Sigmoid colon (tissue), 7 donors: ENCODE data around the gene ALKBH5. TPM values are rescaled to one million over a fixed set of nuclear protein-coding genes. Genes with fewer than 3 reads are reported as not detected.

ENCODE experiments used
- DNase-seq: peaks from one replicate; pipeline ENCODE4 v3.0.0-alpha.2; 2019
- H3K27ac ChIP-seq, 4 donors: fragments of 200-600 bp; sonication (generic); one replicate each; pipeline ENCODE4 v1.5.1; 2016 to 2019; ENCODE audit warnings: mild to moderate bottlenecking in 1 of 4
- H3K27me3 ChIP-seq, 3 donors: fragments of 200-600 bp; sonication (generic); one replicate each; pipeline ENCODE4 v1.5.1; 2019; ENCODE audit warnings: mild to moderate bottlenecking in 1 of 3
- H3K36me3 ChIP-seq, 4 donors: fragments of 200-600 bp; sonication (generic); one replicate each; pipeline ENCODE4 v1.5.1; 2016 to 2019
- H3K4me1 ChIP-seq, 4 donors: fragments of 200-600 bp; sonication (generic); one replicate each; pipeline ENCODE4 v1.5.1; 2017 to 2019
- H3K4me3 ChIP-seq, 4 donors: fragments of 200-600 bp; sonication (generic); one replicate each; pipeline ENCODE4 v1.5.1; 2017 to 2019; ENCODE audit warnings: mild to moderate bottlenecking in 2 of 4, moderate library complexity in 1 of 4
- H3K9me3 ChIP-seq, 4 donors: fragments of 200-600 bp in 3 of 4; sonication (generic) in 3 of 4; one replicate each; pipeline versions ENCODE4 v1.5.1 to v1.6.1; 2013 to 2019
- EP300 ChIP-seq, 4 donors: sonication (generic); formaldehyde crosslinking; IDR thresholded peaks; one replicate each; pipeline ENCODE4 v1.6.1; 2017; ENCODE audit warnings: antibody characterized with exemption in 4 of 4
- POLR2A ChIP-seq, 2 donors: fragments of 450-650 bp; IDR thresholded peaks; one replicate each; pipeline ENCODE4 v1.6.1; 2016; ENCODE audit warnings: antibody characterized with exemption in 2 of 2, mild to moderate bottlenecking in 2 of 2, moderate library complexity in 2 of 2
- POLR2AphosphoS5 ChIP-seq, 4 donors: sonication (generic); formaldehyde crosslinking; IDR thresholded peaks; one replicate each; pipeline ENCODE4 v1.6.1; 2017; ENCODE audit warnings: antibody characterized with exemption in 4 of 4
- WGBS, 2 donors: extraction: QIAGEN DNeasy Blood & Tissue Kit; methylation state at CpG; one replicate each; pipeline ENCODE4 v1.1.7; 2013; 5-methylcytosine and 5-hydroxymethylcytosine counted together
- intact Hi-C: fragments of 100-400 bp; cut with DNase I; formaldehyde crosslinking; loops from one replicate; pipeline ENCODE4 v1.15.1; 2023
- polyA plus RNA-seq, 3 donors: library from polyadenylated mRNA; stranded (reverse); fragments of 200-250 nt; gene quantifications; one replicate each; pipeline ENCODE4 v1.2.3, GENCODE V29; 2013
- total RNA-seq, 4 donors: library from RNA; depleted of rRNA; stranded (reverse); fragments of >200 nt; gene quantifications; one replicate each; pipeline ENCODE4 v1.1.0, GENCODE V29; 2016
- TF ChIP-seq, protein P1 (sequence below), 4 experiments: fragments of 450-650 bp in 3 of 4; fragments of 200-600 bp in 1 of 4; IDR thresholded peaks; one replicate each; pipeline ENCODE4 v1.5.1; 2016 to 2019; ENCODE audit warnings: antibody characterized with exemption in 4 of 4, mild to moderate bottlenecking in 3 of 4, moderate library complexity in 2 of 4
- donor health status: healthy with polysubstance abuse.
- donor health status: Bipolar disorder and iron deficiency.
- donor health status: healthy.

The ALKBH5 gene
- total and polyA plus RNA-seq, 7 donors, result 36.6 to 109 (median 100) TPM

DNA sequence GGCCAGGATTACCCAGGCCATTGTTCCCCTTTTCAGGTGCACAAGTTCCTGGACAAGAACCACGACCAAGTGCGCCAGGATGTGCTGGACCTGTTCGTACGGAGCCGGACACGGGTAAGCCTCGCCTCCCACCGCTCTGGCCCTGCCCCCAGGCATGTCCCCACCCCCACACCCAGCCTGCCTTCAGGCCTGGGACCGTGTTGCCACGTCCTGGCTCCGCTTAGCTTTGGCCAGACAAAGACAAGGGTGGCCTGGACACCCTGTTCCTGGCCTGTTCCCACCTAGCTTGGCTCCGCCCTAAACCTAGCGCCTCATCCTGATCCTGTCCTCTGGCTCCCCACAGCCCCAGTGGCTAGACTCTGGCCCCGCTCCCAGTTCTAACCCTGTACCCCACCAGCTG is 44.1 kb upstream of the ALKBH5 start:
- Histone ChIP-seq H3K36me3 (no peaks in the 10 kb centered on the region), H3K4me1 (peaks cover 0 to 7% (median 2%) of the 10 kb centered on the region in 4 donors), H3K27ac (no peak overlapping the region), H3K4me3 (no peak overlapping the region), H3K27me3 (peaks cover 0 to 21% (median 0%) of the 10 kb centered on the region in 3 donors), H3K9me3 (no peaks in the 10 kb centered on the region)
- DNase-seq, result no peak
- WGBS, 2 donors, result 83 to 87% methylated on average over 14 of the region's 14 CpGs
- no peak for TF ChIP-seq POLR2A (IDR thresholded peaks at IDR 0.05)
- intact Hi-C loops, result no loop called here

DNA sequence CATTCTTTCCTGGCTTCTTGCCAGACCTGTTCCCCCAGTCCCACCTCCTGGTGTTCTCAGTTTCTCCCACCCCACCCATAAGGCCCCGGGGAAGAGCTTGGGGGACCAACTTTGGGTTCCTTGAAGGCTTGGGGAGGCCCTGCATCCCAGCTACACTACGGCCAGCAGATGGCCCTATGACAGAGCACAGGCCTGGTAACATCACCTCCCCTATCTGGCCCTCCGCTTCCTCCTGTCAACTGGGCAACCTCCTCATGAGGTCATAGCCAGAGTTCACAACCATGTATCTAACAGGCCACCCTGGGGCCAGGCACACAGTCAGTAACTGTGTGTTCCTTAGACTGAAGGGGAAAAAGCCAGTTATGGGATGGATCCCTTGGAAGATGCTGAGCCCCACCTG is 43.7 kb upstream of the ALKBH5 start:
- no peaks in the 10 kb centered on the region for H3K9me3 ChIP-seq
- no peak for DNase-seq
- no peak overlapping the region for H3K27ac ChIP-seq
- peaks cover 0 to 21% (median 0%) of the 10 kb centered on the region in 3 donors for H3K27me3 ChIP-seq
- H3K36me3 ChIP-seq, result no peaks in the 10 kb centered on the region
- WGBS, 2 donors, result 51 to 73% methylated on average over 3 of the region's 3 CpGs
- TF ChIP-seq POLR2AphosphoS5 (IDR thresholded peaks at IDR 0.05), result no peak
- TF ChIP-seq POLR2A (IDR thresholded peaks at IDR 0.05), result no peak
- TF ChIP-seq, protein P1, sequence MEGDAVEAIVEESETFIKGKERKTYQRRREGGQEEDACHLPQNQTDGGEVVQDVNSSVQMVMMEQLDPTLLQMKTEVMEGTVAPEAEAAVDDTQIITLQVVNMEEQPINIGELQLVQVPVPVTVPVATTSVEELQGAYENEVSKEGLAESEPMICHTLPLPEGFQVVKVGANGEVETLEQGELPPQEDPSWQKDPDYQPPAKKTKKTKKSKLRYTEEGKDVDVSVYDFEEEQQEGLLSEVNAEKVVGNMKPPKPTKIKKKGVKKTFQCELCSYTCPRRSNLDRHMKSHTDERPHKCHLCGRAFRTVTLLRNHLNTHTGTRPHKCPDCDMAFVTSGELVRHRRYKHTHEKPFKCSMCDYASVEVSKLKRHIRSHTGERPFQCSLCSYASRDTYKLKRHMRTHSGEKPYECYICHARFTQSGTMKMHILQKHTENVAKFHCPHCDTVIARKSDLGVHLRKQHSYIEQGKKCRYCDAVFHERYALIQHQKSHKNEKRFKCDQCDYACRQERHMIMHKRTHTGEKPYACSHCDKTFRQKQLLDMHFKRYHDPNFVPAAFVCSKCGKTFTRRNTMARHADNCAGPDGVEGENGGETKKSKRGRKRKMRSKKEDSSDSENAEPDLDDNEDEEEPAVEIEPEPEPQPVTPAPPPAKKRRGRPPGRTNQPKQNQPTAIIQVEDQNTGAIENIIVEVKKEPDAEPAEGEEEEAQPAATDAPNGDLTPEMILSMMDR (IDR thresholded peaks at IDR 0.05), result no peak
- TF ChIP-seq EP300 (IDR thresholded peaks at IDR 0.05), result no peak
- peaks cover 0 to 7% (median 2%) of the 10 kb centered on the region in 4 donors for H3K4me1 ChIP-seq
- intact Hi-C loops, result loop anchor here (2.0 to 5.0 kb wide), 2 partner anchors 47 to 77 kb away; no protein-coding TSS in a partner anchor
- no peak overlapping the region for H3K4me3 ChIP-seq

DNA sequence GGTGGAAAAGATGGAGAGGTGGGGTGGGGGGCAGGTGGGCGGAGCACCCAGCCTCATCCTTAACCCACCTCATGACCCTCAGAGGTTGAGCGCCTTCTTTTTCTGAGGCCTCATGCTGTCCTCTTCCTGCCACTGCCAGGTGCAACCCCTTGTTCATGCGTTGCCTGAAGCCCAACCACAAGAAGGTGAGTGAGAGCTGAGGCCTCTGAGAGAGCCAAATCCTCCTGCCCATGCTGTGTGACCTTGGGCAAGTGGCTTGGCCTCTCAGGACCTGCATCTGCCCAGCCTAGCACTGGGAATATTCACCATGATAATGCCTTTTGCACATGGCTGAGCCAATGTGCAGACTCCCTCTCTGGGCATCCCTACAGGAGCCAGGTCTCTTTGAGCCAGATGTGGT is 43.0 kb upstream of the ALKBH5 start:
- peaks cover 0 to 7% (median 2%) of the 10 kb centered on the region in 4 donors for H3K4me1 ChIP-seq
- no peak for DNase-seq
- no peak overlapping the region for H3K27ac ChIP-seq
- no peak overlapping the region for H3K4me3 ChIP-seq
- H3K9me3 ChIP-seq, result no peaks in the 10 kb centered on the region
- H3K36me3 ChIP-seq, result no peaks in the 10 kb centered on the region
- peaks cover 0 to 21% (median 0%) of the 10 kb centered on the region in 3 donors for H3K27me3 ChIP-seq
- TF ChIP-seq POLR2AphosphoS5 (IDR thresholded peaks at IDR 0.05) (no peak), POLR2A (IDR thresholded peaks at IDR 0.05) (no peak), EP300 (IDR thresholded peaks at IDR 0.05) (no peak)
- TF ChIP-seq, protein P1 (IDR thresholded peaks at IDR 0.05), result no peak
- WGBS, 2 donors, result 83 to 84% methylated on average over 3 of the region's 3 CpGs
- intact Hi-C loops, result loop anchor here (2.0 to 5.0 kb wide), 2 partner anchors 46 to 77 kb away; no protein-coding TSS in a partner anchor

DNA sequence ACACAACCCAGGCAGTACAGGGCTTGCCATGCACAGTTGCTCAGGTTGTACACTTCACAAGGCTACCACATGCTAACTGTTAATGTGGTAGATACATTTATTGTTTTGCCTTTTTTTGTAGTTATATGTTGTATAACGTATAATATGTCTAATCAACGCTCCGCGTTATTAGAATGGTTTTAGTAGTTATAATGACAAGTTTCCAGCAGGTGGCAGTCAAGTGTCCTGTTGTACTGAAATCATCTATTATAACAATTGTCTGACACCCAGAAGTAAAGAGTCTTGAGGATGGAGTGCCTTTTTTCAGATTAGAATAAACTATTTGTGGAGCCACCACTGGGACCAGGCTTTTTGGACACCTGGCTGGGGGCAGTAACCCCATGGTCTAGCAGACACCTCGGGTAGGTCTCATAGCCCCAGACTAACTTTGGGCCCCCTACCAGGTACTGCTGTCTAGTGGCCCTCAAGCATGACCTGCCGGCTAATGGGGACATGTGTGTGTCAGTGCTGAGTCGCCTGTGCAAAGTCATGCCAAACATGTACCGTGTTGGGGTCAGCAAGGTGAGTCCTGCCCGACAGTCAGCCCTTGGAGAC is 42.3 kb upstream of the ALKBH5 start:
- WGBS, 2 donors, result 21 to 37% methylated on average over 9 of the region's 9 CpGs
- Histone ChIP-seq H3K27me3 (peaks cover 0 to 21% (median 0%) of the 10 kb centered on the region in 3 donors), H3K4me1 (peaks cover 0 to 7% (median 2%) of the 10 kb centered on the region in 4 donors), H3K4me3 (no peak overlapping the region), H3K9me3 (no peaks in the 10 kb centered on the region), H3K36me3 (no peaks in the 10 kb centered on the region), H3K27ac (no peak overlapping the region)
- TF ChIP-seq, protein P1 (IDR thresholded peaks at IDR 0.05), result peak; percentile 23 to 55 (median 42)
- no peak for TF ChIP-seq POLR2A (IDR thresholded peaks at IDR 0.05)
- TF ChIP-seq EP300 (IDR thresholded peaks at IDR 0.05), result no peak
- intact Hi-C loops, result loop anchor here (2.0 to 5.0 kb wide), 2 partner anchors 45 to 76 kb away; no protein-coding TSS in a partner anchor
- DNase-seq, result no peak

DNA sequence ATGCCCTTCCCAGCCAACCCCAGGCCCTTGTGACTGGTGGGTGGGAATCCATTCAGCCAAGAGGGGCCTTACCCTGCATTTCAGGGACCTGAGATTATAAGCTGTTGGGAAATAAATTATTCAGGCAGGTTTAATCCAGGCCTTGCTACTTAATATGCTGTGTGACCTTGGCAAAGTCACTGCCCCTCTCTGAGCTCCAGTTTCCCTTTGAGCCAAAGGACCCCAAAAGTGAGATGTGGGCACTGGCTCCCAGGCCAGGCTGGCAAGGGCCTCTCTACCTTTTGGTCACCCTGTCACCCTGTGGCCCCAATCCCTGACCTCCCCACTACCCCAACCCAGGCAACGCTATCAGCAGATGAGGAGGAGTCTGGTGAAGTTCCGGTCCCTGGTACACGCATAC is 41.2 kb upstream of the ALKBH5 start:
- Histone ChIP-seq H3K9me3 (no peaks in the 10 kb centered on the region), H3K36me3 (no peaks in the 10 kb centered on the region), H3K4me1 (peaks cover 0 to 7% (median 2%) of the 10 kb centered on the region in 4 donors), H3K4me3 (no peak overlapping the region), H3K27ac (no peak overlapping the region), H3K27me3 (peaks cover 0 to 21% (median 0%) of the 10 kb centered on the region in 3 donors)
- intact Hi-C loops, result loop anchor here (5.0 kb wide), 1 partner anchor 75 kb away; no protein-coding TSS in a partner anchor
- no peak for TF ChIP-seq POLR2A (IDR thresholded peaks at IDR 0.05)
- no peak for TF ChIP-seq EP300 (IDR thresholded peaks at IDR 0.05)
- TF ChIP-seq, protein P1 (IDR thresholded peaks at IDR 0.05), result no peak
- TF ChIP-seq POLR2AphosphoS5 (IDR thresholded peaks at IDR 0.05), result no peak
- 87 to 92% methylated on average over 3 of the region's 3 CpGs for WGBS, 2 donors
- DNase-seq, result no peak
